ENCODE results near the gene NABP2. TPM values are rescaled to one million over a fixed set of nuclear protein-coding genes. Genes with fewer than 3 reads are reported as not detected.

Gene NABP2
- total and polyA plus RNA-seq, 10 of the 15 experiments (the other 5 are each of a cell fraction or from before 2014, with no cell fraction given): 20.7 to 97.9 (median 60.9) TPM

GRCh38 chr12:56241424-56242303 lies 17.5 kb downstream of the NABP2 start:
- BruUV-seq (replicated peaks): TSS peak; percentile 43
- ATAC-seq: no peak
- no peak for FAIRE-seq
- Histone ChIP-seq H3K9me3 (replicated peaks; ENCODE audit: control insufficient read depth, insufficient read depth, low read length) (no peaks in the 10 kb centered on the region), H3K4me1 (ENCODE audit: control insufficient read depth, insufficient read depth, low read length) (no peaks in the 10 kb centered on the region), H4K20me1 (ENCODE audit: control insufficient read depth, insufficient read depth) (no peaks in the 10 kb centered on the region; the same call in 1 of the 2 replicates), H2AFZ (ENCODE audit: control insufficient read depth, low read depth, low read length) (no peak overlapping the region), H3K36me3 (ENCODE audit: control insufficient read depth in 2 of 2, insufficient read depth in 2 of 2, low read length in 1 of 2) (peaks cover 12 to 18% of the 10 kb centered on the region in 2 experiments), H3K4me2 (ENCODE audit: control insufficient read depth, insufficient read depth) (no peak overlapping the region), H3K4me3 (no peak overlapping the region), H3K27ac (ENCODE audit: control insufficient read depth, insufficient read depth) (no peak overlapping the region), H3K79me2 (ENCODE audit: control insufficient read depth, insufficient read depth, low read length) (no peaks in the 10 kb centered on the region), H3K27me3 (replicated peaks in 1 of 2; ENCODE audit: control insufficient read depth in 2 of 2, insufficient read depth in 2 of 2, low read length in 1 of 2) (no peaks in the 10 kb centered on the region), H3K9ac (ENCODE audit: control insufficient read depth, insufficient read depth, low read length) (no peak overlapping the region)
- ChIA-PET POLR2A (no interaction called here), CTCF (no interaction called here), SMC1A (ENCODE audit: uncharacterized antibody, unreplicated experiment) (no interaction called here), RAD21 (ENCODE audit: unreplicated experiment) (no interaction called here)
- in situ Hi-C loops (cut with MboI) (no loop called here), intact Hi-C loops (cut with micrococcal nuclease; ENCODE audit: unreplicated experiment) (no loop called here)
- WGBS (ENCODE audit: insufficient coverage, insufficient replicate concordance, low lambda C conversion rate, missing lambda C conversion rate): 54% methylated on average over 9 of the region's 9 CpGs
- no peak for DNase-seq (ENCODE audit: low read depth, low spot score)
- TF ChIP-seq ZNF687 (IDR thresholded peaks at IDR 0.05) (no peak), BMI1 (IDR thresholded peaks at IDR 0.05; ENCODE audit: borderline replicate concordance) (no peak), PAX5 (IDR thresholded peaks at IDR 0.05; ENCODE audit: borderline replicate concordance, low read depth, low read length) (no peak), CBX5 (IDR thresholded peaks at IDR 0.05; ENCODE audit: low read depth) (no peak), ELK1 (IDR thresholded peaks at IDR 0.05; ENCODE audit: low read depth, low read length) (no peak), STAT3 (IDR thresholded peaks at IDR 0.05; ENCODE audit: low read depth, low read length) (no peak)

Data from GM12878 (cell line).